GM12878 (cell line): ENCODE data around the gene NDUFC2. TPM values are rescaled to one million over a fixed set of nuclear protein-coding genes. Genes with fewer than 3 reads are reported as not detected.

ENCODE experiments used
- ATAC-seq: fragments of 200-7000 bp; cut with Tn5 transposase; 3 replicates; pipeline ENCODE4 v1.9.1; 2020; ENCODE audit warnings: mild to moderate bottlenecking, moderate library complexity
- BruUV-seq: library from RNA; stranded (reverse); fragments of 400-500 nt; replicated peaks from 2 replicates; lab custom pipeline; 2021; lab: Mats Ljungman, UMichigan
- CTCF ChIA-PET: fragments of 300-600 bp; sonication (Branson Sonifier 250); formaldehyde crosslinking; extraction: SDS; loops from one replicate; lab custom pipeline; 2021; ENCODE audit warnings: inconsistent platforms; lab: Yijun Ruan, JAX
- POLR2A ChIA-PET: fragments of 350-600 bp; formaldehyde crosslinking; extraction: SDS; loops from one replicate; lab custom pipeline; 2021; ENCODE audit warnings: inconsistent platforms; lab: Charles Lee
- RAD21 ChIA-PET: fragments of 300-600 bp; sonication (Branson Sonifier 250); formaldehyde crosslinking; loops from one replicate; lab custom pipeline; 2023; ENCODE audit warnings: antibody characterized with exemption; ENCODE audit not compliant: unreplicated experiment; lab: Charles Lee
- SMC1A ChIA-PET: fragments of 300-600 bp; sonication (Branson Sonifier 250); formaldehyde crosslinking; loops from one replicate; lab custom pipeline; 2023; ENCODE audit not compliant: unreplicated experiment, uncharacterized antibody; lab: Charles Lee
- DNase-seq: peaks from one replicate; pipeline ENCODE4 v3.0.0-alpha.2; 2011; ENCODE audit warnings: low read depth, low spot score
- FAIRE-seq: peaks from 3 replicates; lab custom pipeline; 2011; peaks lifted over from hg19 to GRCh38; lab: Jason Lieb, UNC
- H2AFZ ChIP-seq: 2 replicates; pipeline ENCODE4 v1.6.0; 2011; ENCODE audit warnings: low read depth, low read length, control low read depth; ENCODE audit not compliant: control insufficient read depth
- H3K27ac ChIP-seq: 2 replicates; pipeline ENCODE4 v1.5.1; 2011; ENCODE audit warnings: control low read depth; ENCODE audit not compliant: control insufficient read depth, insufficient read depth
- H3K27me3 ChIP-seq, 2 experiments: replicated peaks in 1 of 2; 2 replicates each; pipeline versions ENCODE4 v1.6.0 to v1.6.1; 2011; ENCODE audit warnings: low read length in 1 of 2; ENCODE audit not compliant: control insufficient read depth in 2 of 2, insufficient read depth in 2 of 2
- H3K36me3 ChIP-seq, 2 experiments: 2 replicates each; pipeline ENCODE4 v1.5.1; 2011; ENCODE audit warnings: low read length in 1 of 2; ENCODE audit not compliant: control insufficient read depth in 2 of 2, insufficient read depth in 2 of 2
- H3K4me1 ChIP-seq: 2 replicates; pipeline ENCODE4 v1.6.1; 2011; ENCODE audit warnings: mild to moderate bottlenecking, low read length, moderate library complexity, mixed read lengths; ENCODE audit not compliant: control insufficient read depth, insufficient read depth
- H3K4me2 ChIP-seq: 2 replicates; pipeline ENCODE4 v1.6.0; 2011; ENCODE audit warnings: control low read depth; ENCODE audit not compliant: control insufficient read depth, insufficient read depth
- H3K4me3 ChIP-seq: fragments of 200-600 bp; sonication (generic); 2 replicates; pipeline ENCODE4 v1.5.1; 2016
- H3K79me2 ChIP-seq: 2 replicates; pipeline ENCODE4 v1.6.0; 2011; ENCODE audit warnings: low read length; ENCODE audit not compliant: control insufficient read depth, insufficient read depth
- H3K9ac ChIP-seq: 2 replicates; pipeline ENCODE4 v1.8.0; 2011; ENCODE audit warnings: low read length, control low read depth, mixed read lengths; ENCODE audit not compliant: control insufficient read depth, insufficient read depth
- H3K9me3 ChIP-seq: replicated peaks from 3 replicates; pipeline ENCODE4 v1.5.1; 2011; ENCODE audit warnings: mild to moderate bottlenecking, low read length; ENCODE audit not compliant: control insufficient read depth, insufficient read depth
- H4K20me1 ChIP-seq: 2 replicates; pipeline ENCODE4 v1.6.0; 2011; ENCODE audit not compliant: control insufficient read depth, insufficient read depth
- ATF3 ChIP-seq: IDR thresholded peaks from 2 replicates; pipeline ENCODE4 v1.6.1; 2011; ENCODE audit warnings: low read depth, mild to moderate bottlenecking, low read length, moderate library complexity, borderline replicate concordance; ENCODE audit errors: extremely low read depth
- FOXK2 ChIP-seq: fragments of 450-650 bp; IDR thresholded peaks from 2 replicates; pipeline ENCODE4 v1.6.1; 2017; ENCODE audit warnings: mild to moderate bottlenecking, moderate library complexity
- MXI1 ChIP-seq: fragments of 150-350 bp; IDR thresholded peaks from 2 replicates; pipeline ENCODE4 v1.6.1; 2011; ENCODE audit warnings: low read depth, mild to moderate bottlenecking, inconsistent platforms, low read length, improper control_type of control experiment
- PAX5 ChIP-seq: IDR thresholded peaks from 2 replicates; pipeline ENCODE4 v1.6.1; 2011; ENCODE audit warnings: low read depth, low read length, borderline replicate concordance
- PKNOX1 ChIP-seq: fragments of 450-650 bp; IDR thresholded peaks from 2 replicates; pipeline ENCODE4 v1.6.1; 2016; ENCODE audit warnings: mild to moderate bottlenecking
- PML ChIP-seq: IDR thresholded peaks from 2 replicates; pipeline ENCODE4 v1.6.1; 2012; ENCODE audit warnings: low read length, inconsistent platforms
- POLR2AphosphoS2 ChIP-seq: IDR thresholded peaks from 2 replicates; pipeline ENCODE4 v1.6.1; 2011; ENCODE audit warnings: low read depth, mild to moderate bottlenecking, low read length, improper control_type of control experiment, moderate library complexity
- SKIL ChIP-seq: fragments of 450-650 bp; IDR thresholded peaks from 2 replicates; pipeline ENCODE4 v1.6.1; 2017; ENCODE audit warnings: mild to moderate bottlenecking, low read depth, inconsistent platforms; ENCODE audit not compliant: poor library complexity, severe bottlenecking
- TCF12 ChIP-seq: IDR thresholded peaks from 2 replicates; pipeline ENCODE4 v1.6.1; 2011; ENCODE audit warnings: low read depth, mild to moderate bottlenecking, low read length
- TCF7 ChIP-seq: IDR thresholded peaks from 2 replicates; pipeline ENCODE4 v1.6.1; 2014; ENCODE audit warnings: antibody characterized with exemption, borderline replicate concordance
- YBX1 ChIP-seq: fragments of 450-650 bp; IDR thresholded peaks from 2 replicates; pipeline ENCODE4 v1.6.1; 2016; ENCODE audit warnings: antibody characterized with exemption
- ZBTB40 ChIP-seq: fragments of 450-650 bp; IDR thresholded peaks from 2 replicates; pipeline ENCODE4 v1.6.1; 2016; ENCODE audit warnings: mild to moderate bottlenecking, moderate library complexity, borderline replicate concordance
- WGBS: methylation state at CpG from one replicate; pipeline ENCODE4 v1.1.6; 2016; ENCODE audit warnings: low lambda C conversion rate; ENCODE audit not compliant: insufficient replicate concordance, insufficient coverage; ENCODE audit errors: missing lambda C conversion rate; 5-methylcytosine and 5-hydroxymethylcytosine counted together
- in situ Hi-C: fragments of 300-500 bp; cut with MboI; formaldehyde crosslinking; loops from 9 replicates; pipeline ENCODE4 v1.14.3; 2018; ENCODE audit warnings: mixed read lengths
- intact Hi-C: fragments of 100-400 bp; cut with micrococcal nuclease; formaldehyde crosslinking; loops from one replicate; pipeline ENCODE4 v1.14.2; 2022; ENCODE audit not compliant: unreplicated experiment
- polyA plus RNA-seq, 11 experiments: library from polyadenylated mRNA; depleted of rRNA in 4 of 11; unstranded in 6 of 11; stranded (reverse) in 5 of 11; fragments of >200 nt; fragmentation: Nextera tagmentation in 4 of 11; fragmentation: Illumina TruSeq in 1 of 11; extraction: Ambion mirVana in 4 of 11; extraction: Trizol in 1 of 11; gene quantifications; 1 replicate in 1 of 11; 2 replicates in 10 of 11; pipeline versions ENCODE4 v1.2.1 to v1.2.3, GENCODE V29; 2011 to 2016; ENCODE audit warnings: inconsistent platforms in 2 of 11, missing spikeins in 2 of 11, low read depth in 1 of 11
- total RNA-seq, 4 experiments: library from RNA; depleted of rRNA in 3 of 4; stranded (reverse); fragments of >200 nt in 3 of 4; fragmentation: Illumina TruSeq in 1 of 4; extraction: Trizol in 1 of 4; gene quantifications; 2 replicates each; pipeline versions ENCODE4 v1.2.1 to v1.2.3, GENCODE V29; 2013 to 2021

NDUFC2 gene
- total and polyA plus RNA-seq, 10 of the 15 experiments (the other 5 are each of a cell fraction or from before 2014, with no cell fraction given) = 103 to 529 (median 192) TPM

- TF ChIP-seq FOXK2 = no peak
Observed at GRCh38 chr11:78080818-78081495, 1.3 kb upstream of the NDUFC2 start (continued).

- Histone ChIP-seq H4K20me1 (peaks cover 4% of the 10 kb centered on the region; the same call in 1 of the 2 replicates), H3K9ac (peak overlapping the region; percentile 90), H2AFZ (peak overlapping the region; percentile 86), H3K27me3 (no peaks in the 10 kb centered on the region), H3K27ac (peak overlapping the region; percentile 75), H3K9me3 (no peaks in the 10 kb centered on the region), H3K79me2 (peaks cover 43% of the 10 kb centered on the region), H3K4me1 (peaks cover 4% of the 10 kb centered on the region), H3K4me2 (peak overlapping the region; percentile 28), H3K36me3 (peaks cover 0 to 3% of the 10 kb centered on the region in 2 experiments; a peak in 1 of 4 replicates), H3K4me3 (peak overlapping the region; percentile 74)
- peak; percentile 47 for FAIRE-seq
- SMC1A ChIA-PET = interaction anchor here (1.4 to 3.0 kb wide), 2 partner anchors 58 to 147 kb away, joined by 3 to 21 read pairs; partner anchors contain the start of gene ALG8
- intact Hi-C loops (no loop called here), in situ Hi-C loops (no loop called here)
- 60% methylated on average over 23 of the region's 23 CpGs for WGBS
- no peak for ATAC-seq
- CTCF ChIA-PET = interaction anchor here (1.9 kb wide), 1 partner anchor 81 kb away, joined by 5 read pairs; no protein-coding TSS in a partner anchor
- RAD21 ChIA-PET = interaction anchor here (1.3 to 2.7 kb wide), 2 partner anchors 148 to 484 kb away, joined by 3 to 7 read pairs; no protein-coding TSS in a partner anchor
- DNase-seq = no peak
- POLR2A ChIA-PET = interaction anchor here (0.9 to 1.8 kb wide), 3 partner anchors 60 to 479 kb away, joined by 3 to 8 read pairs (median 3); partner anchors contain the start of genes ALG8 and INTS4
- BruUV-seq = TSS peak; percentile 83
- TF ChIP-seq ZBTB40 (peak; percentile 71; the same call in 1 of the 2 replicates), YBX1 (no peak), PAX5 (no peak), ATF3 (no peak), TCF12 (no peak), PML (0 out of 2 replicates have a peak, but pooled peaks have one; percentile 9), SKIL (no peak), PKNOX1 (no peak), POLR2AphosphoS2 (no peak), MXI1 (no peak), TCF7 (peak; percentile 9; the same call in 1 of the 2 replicates)
Observed at GRCh38 chr11:78080084-78080817, 589 bp upstream of the NDUFC2 start.
